Measurements from ENCODE around the gene TMEM187.

Gene TMEM187

GRCh38 chrX:154006947-154007346 lies 34.4 kb downstream of the TMEM187 start:
- no peak for DNase-seq

- no peak for DNase-seq
These were observed 36.0 kb downstream of the TMEM187 start for GRCh38 chrX:154008521-154008920.

GRCh38 chrX:154010330-154011087 lies 38.0 kb downstream of the TMEM187 start:
- DNase-seq: no peak

- no peak for DNase-seq
These were observed 39.1 kb downstream of the TMEM187 start for GRCh38 chrX:154011376-154012335.

- DNase-seq: peak; percentile 56
These were observed 39.9 kb downstream of the TMEM187 start for GRCh38 chrX:154012336-154012991.

GRCh38 chrX:154013001-154013421 lies 40.5 kb downstream of the TMEM187 start:
- DNase-seq: no peak

GRCh38 chrX:154013614-154014360 lies 41.2 kb downstream of the TMEM187 start:
- DNase-seq: peak; percentile 70

GRCh38 chrX:154014429-154015380 lies 42.2 kb downstream of the TMEM187 start:
- DNase-seq: no peak

GRCh38 chrX:154015581-154016264 lies 43.2 kb downstream of the TMEM187 start:
- DNase-seq: no peak

- no peak for DNase-seq
These were observed 44.0 kb downstream of the TMEM187 start for GRCh38 chrX:154016366-154017076.

GRCh38 chrX:154017766-154018517 lies 45.4 kb downstream of the TMEM187 start:
- no peak for DNase-seq

GRCh38 chrX:154018518-154019060 lies 46.0 kb downstream of the TMEM187 start:
- DNase-seq: no peak

GRCh38 chrX:154019061-154019621 lies 46.6 kb downstream of the TMEM187 start:
- DNase-seq: no peak

GRCh38 chrX:154019633-154020528 lies 47.3 kb downstream of the TMEM187 start, which contains the start of gene IRAK1:
TSS of gene IRAK1 (minus strand) at chrX:154019902. CDS start at chrX:154019812, 90 bp downstream.
- DNase-seq: peak; percentile 73

- DNase-seq: no peak
These were observed 48.1 kb downstream of the TMEM187 start for GRCh38 chrX:154020536-154021115.

GRCh38 chrX:154021131-154021611 lies 48.6 kb downstream of the TMEM187 start:
- no peak for DNase-seq

GRCh38 chrX:154022108-154022507 lies 49.6 kb downstream of the TMEM187 start:
- DNase-seq: no peak
